Lower leg skin (tissue), 3 donors: ENCODE data around the gene OR9A4.

Source experiments
- POLR2A ChIP-seq, 2 donors: fragments of 450-650 bp; IDR thresholded peaks; one replicate each; pipeline ENCODE4 v1.6.1; 2016 to 2017; ENCODE audit warnings: antibody characterized with exemption in 2 of 2, mild to moderate bottlenecking in 1 of 2, moderate library complexity in 1 of 2
- TF ChIP-seq, protein P1 (sequence below), 3 donors: fragments of 450-650 bp; IDR thresholded peaks; one replicate each; pipeline ENCODE4 v1.5.1; 2016; ENCODE audit warnings: antibody characterized with exemption in 3 of 3, mild to moderate bottlenecking in 3 of 3, moderate library complexity in 2 of 3

GRCh38 chr7:141945356-141945755 is 29.2 kb downstream of the OR9A4 start:
- TF ChIP-seq, protein P1, sequence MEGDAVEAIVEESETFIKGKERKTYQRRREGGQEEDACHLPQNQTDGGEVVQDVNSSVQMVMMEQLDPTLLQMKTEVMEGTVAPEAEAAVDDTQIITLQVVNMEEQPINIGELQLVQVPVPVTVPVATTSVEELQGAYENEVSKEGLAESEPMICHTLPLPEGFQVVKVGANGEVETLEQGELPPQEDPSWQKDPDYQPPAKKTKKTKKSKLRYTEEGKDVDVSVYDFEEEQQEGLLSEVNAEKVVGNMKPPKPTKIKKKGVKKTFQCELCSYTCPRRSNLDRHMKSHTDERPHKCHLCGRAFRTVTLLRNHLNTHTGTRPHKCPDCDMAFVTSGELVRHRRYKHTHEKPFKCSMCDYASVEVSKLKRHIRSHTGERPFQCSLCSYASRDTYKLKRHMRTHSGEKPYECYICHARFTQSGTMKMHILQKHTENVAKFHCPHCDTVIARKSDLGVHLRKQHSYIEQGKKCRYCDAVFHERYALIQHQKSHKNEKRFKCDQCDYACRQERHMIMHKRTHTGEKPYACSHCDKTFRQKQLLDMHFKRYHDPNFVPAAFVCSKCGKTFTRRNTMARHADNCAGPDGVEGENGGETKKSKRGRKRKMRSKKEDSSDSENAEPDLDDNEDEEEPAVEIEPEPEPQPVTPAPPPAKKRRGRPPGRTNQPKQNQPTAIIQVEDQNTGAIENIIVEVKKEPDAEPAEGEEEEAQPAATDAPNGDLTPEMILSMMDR (IDR thresholded peaks at IDR 0.05) = no peak
- TF ChIP-seq POLR2A (IDR thresholded peaks at IDR 0.05) = no peak
